Breast epithelium (tissue), 4 donors: ENCODE results near the gene ZNF75A. TPM values are rescaled to one million over a fixed set of nuclear protein-coding genes. Genes with fewer than 3 reads are reported as not detected.
A peak's percentile ranks its signal among the peaks of the same experiment; 100 is the strongest.

Experiments used
- DNase-seq, 2 donors: peaks; one replicate each; pipeline ENCODE4 v3.0.0-alpha.2; 2019; ENCODE audit warnings: low spot score in 2 of 2
- H3K27ac ChIP-seq, 2 donors: fragments of 200-600 bp; sonication (generic) in 1 of 2; one replicate each; pipeline ENCODE4 v1.5.1; 2016 to 2019; ENCODE audit warnings: mild to moderate bottlenecking in 1 of 2
- H3K27me3 ChIP-seq, 2 donors: fragments of 200-600 bp; sonication (generic) in 1 of 2; one replicate each; pipeline versions ENCODE4 v1.5.1 to v1.6.0; 2017 to 2019; ENCODE audit warnings: control low read depth in 1 of 2, mild to moderate bottlenecking in 1 of 2
- H3K36me3 ChIP-seq: fragments of 200-600 bp; one replicate; pipeline ENCODE4 v1.5.1; 2019
- H3K4me1 ChIP-seq, 2 donors: fragments of 200-600 bp; sonication (generic); one replicate each; pipeline ENCODE4 v1.5.1; 2016 to 2019; ENCODE audit warnings: control low read depth in 1 of 2
- H3K4me3 ChIP-seq, 3 donors: fragments of 200-600 bp; sonication (generic); 1 replicate in 2 of 3; 2 replicates in 1 of 3; pipeline ENCODE4 v1.5.1; 2016 to 2019; ENCODE audit warnings: mild to moderate bottlenecking in 3 of 3, moderate library complexity in 2 of 3
- H3K9me3 ChIP-seq, 2 donors: fragments of 200-600 bp; sonication (generic) in 1 of 2; one replicate each; pipeline ENCODE4 v1.5.1; 2016 to 2019; ENCODE audit warnings: control low read depth in 1 of 2
- CTCF ChIP-seq, 3 donors: fragments of 450-650 bp; IDR thresholded peaks; one replicate each; pipeline ENCODE4 v1.5.1; 2016 to 2017; ENCODE audit warnings: antibody characterized with exemption in 3 of 3, mild to moderate bottlenecking in 3 of 3, moderate library complexity in 3 of 3
- POLR2A ChIP-seq: fragments of 450-650 bp; IDR thresholded peaks from one replicate; pipeline ENCODE4 v1.6.1; 2016; ENCODE audit warnings: antibody characterized with exemption, mild to moderate bottlenecking, moderate library complexity
- POLR2AphosphoS5 ChIP-seq, 3 donors: sonication (generic); formaldehyde crosslinking; IDR thresholded peaks; one replicate each; pipeline ENCODE4 v1.6.1; 2017; ENCODE audit warnings: antibody characterized with exemption in 3 of 3
- intact Hi-C: fragments of 100-400 bp; cut with DNase I; formaldehyde crosslinking; loops from one replicate; pipeline ENCODE4 v1.15.1; 2023; ENCODE audit warnings: low total_unique reads
- total RNA-seq, 3 donors: library from RNA; depleted of rRNA; stranded (reverse); fragments of >200 nt; gene quantifications; one replicate each; pipeline ENCODE4 v1.1.0, GENCODE V29; 2016

ZNF75A gene
- total RNA-seq, 3 donors from 2014 or later: 19.4 to 58.2 (median 37.0) TPM

DNA sequence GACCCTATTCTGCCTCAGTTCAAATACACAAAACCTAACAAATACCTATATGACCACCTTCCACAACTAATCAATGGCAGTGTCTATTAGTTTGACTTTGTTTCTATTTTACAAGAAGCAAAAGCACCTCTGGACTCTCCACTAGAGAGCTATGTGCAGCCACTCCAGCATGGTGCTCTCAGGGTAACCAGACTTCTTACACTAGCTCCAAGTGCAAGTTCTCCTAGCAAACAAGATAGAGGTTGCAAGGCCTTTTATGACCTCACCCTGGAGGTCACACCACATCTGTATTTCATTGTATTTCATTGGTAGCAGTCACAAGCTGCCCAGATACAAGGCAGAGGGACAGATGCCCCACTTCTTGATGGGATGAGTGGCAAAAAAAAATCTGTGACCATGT, 30.4 kb upstream of the ZNF75A start:
- Histone ChIP-seq H3K36me3 (no peaks in the 10 kb centered on the region), H3K27me3 (no peaks in the 10 kb centered on the region), H3K4me3 (no peak overlapping the region), H3K9me3 (peaks cover 0 to 13% of the 10 kb centered on the region in 2 donors), H3K4me1 (no peaks in the 10 kb centered on the region), H3K27ac (no peak overlapping the region)
- TF ChIP-seq CTCF (IDR thresholded peaks at IDR 0.05): no peak
- no peak for TF ChIP-seq POLR2AphosphoS5 (IDR thresholded peaks at IDR 0.05)
- no peak for DNase-seq
- intact Hi-C loops: no loop called here

GRCh38 chr16:3276679-3277078, 28.6 kb upstream of the ZNF75A start:
- no peak overlapping the region for H3K4me3 ChIP-seq
- H3K4me1 ChIP-seq: no peaks in the 10 kb centered on the region
- H3K9me3 ChIP-seq: peaks cover 0 to 6% of the 10 kb centered on the region in 2 donors
- intact Hi-C loops: no loop called here
- H3K27ac ChIP-seq: no peak overlapping the region
- H3K36me3 ChIP-seq: no peaks in the 10 kb centered on the region
- no peak for DNase-seq
- TF ChIP-seq CTCF (IDR thresholded peaks at IDR 0.05): no peak
- TF ChIP-seq POLR2A: no peak
- TF ChIP-seq POLR2AphosphoS5 (IDR thresholded peaks at IDR 0.05): no peak
- H3K27me3 ChIP-seq: no peaks in the 10 kb centered on the region

- DNase-seq: no peak
- intact Hi-C loops: no loop called here
- Histone ChIP-seq H3K27ac (no peak overlapping the region), H3K36me3 (peaks cover 7% of the 10 kb centered on the region), H3K4me3 (no peak overlapping the region), H3K9me3 (peaks cover 15 to 19% of the 10 kb centered on the region in 2 donors), H3K4me1 (peaks cover 0 to 8% of the 10 kb centered on the region in 2 donors), H3K27me3 (no peaks in the 10 kb centered on the region)
- TF ChIP-seq POLR2A: no peak
- TF ChIP-seq CTCF (IDR thresholded peaks at IDR 0.05): no peak
- TF ChIP-seq POLR2AphosphoS5 (IDR thresholded peaks at IDR 0.05): no peak
These were observed 24.0 kb upstream of the ZNF75A start for GRCh38 chr16:3281222-3281820.

DNA sequence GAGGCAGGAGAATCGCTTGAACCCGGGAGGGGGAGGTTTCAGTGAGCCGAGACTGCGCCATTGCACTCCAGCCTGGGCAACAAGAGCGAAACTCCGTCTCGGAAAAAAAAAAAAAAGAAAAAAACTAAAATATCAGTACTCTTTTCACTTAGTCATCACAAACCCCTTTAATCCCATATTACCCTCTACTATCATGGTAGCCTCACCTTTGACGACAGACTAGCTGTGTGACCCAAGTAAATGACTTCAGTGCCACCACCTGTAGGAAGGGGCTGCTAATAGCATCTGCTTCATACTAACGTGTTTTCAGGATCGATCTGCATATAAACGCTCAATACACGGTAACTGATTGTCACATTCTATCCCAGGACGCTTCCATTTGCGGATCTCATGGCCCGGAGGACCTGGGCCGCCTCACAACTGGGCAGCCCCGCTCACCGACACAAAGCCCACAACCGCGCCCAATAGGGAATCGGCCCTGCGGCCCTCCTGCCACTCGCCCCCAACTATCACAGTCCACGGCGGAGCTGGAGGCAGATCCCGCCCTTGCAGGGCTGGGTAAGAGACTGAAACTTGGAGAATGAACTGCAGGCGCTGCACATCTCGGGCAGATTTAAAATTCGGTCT, 23.1 kb upstream of the ZNF75A start:
- intact Hi-C loops: no loop called here

More for the DNA sequence above, 23.1 kb upstream of the ZNF75A start:
- TF ChIP-seq POLR2AphosphoS5 (IDR thresholded peaks at IDR 0.05): no peak
- TF ChIP-seq POLR2A: no peak
- TF ChIP-seq CTCF (IDR thresholded peaks at IDR 0.05): no peak
- Histone ChIP-seq H3K4me3 (peak overlapping the region; percentile 73 to 98 (median 95)), H3K27ac (peak overlapping the region; percentile 100), H3K9me3 (peaks cover 24% of the 10 kb centered on the region in 2 donors), H3K27me3 (no peaks in the 10 kb centered on the region), H3K36me3 (peaks cover 14% of the 10 kb centered on the region), H3K4me1 (peaks cover 0 to 8% of the 10 kb centered on the region in 2 donors)
- no peak for DNase-seq
